Measurements from ENCODE around the gene WDR35. TPM values are rescaled to one million over a fixed set of nuclear protein-coding genes. Genes with fewer than 3 reads are reported as not detected.

Gene WDR35
- total RNA-seq, 2 experiments from 2014 or later, result 5.6 to 5.9 TPM

GRCh38 chr2:19901442-19902215, 88.3 kb downstream of the WDR35 start, which contains the start of gene TTC32:
TTC32 (minus strand) TSS chr2:19901983; CDS start chr2:19901854, 129 bp downstream.
- no peak for TF ChIP-seq CTCF (IDR thresholded peaks at IDR 0.05)

GRCh38 chr2:19900931-19901441, 88.9 kb downstream of the WDR35 start:
- H3K9me3 Mint-ChIP-seq, result peaks cover 4% of the 10 kb centered on the region
- intact Hi-C loops (cut with micrococcal nuclease), result loop anchor here (5.0 kb wide), 1 partner anchor 151 kb away; the partner anchor contains the start of gene LAPTM4A
- ATAC-seq (peak; percentile 1), DNase-seq (peak; percentile 32)
- peaks cover 15% of the 10 kb centered on the region for H3K36me3 Mint-ChIP-seq (ENCODE audit: low read depth)
- peak overlapping the region; percentile 97 for H3K27ac Mint-ChIP-seq
- no peaks in the 10 kb centered on the region for H3K27me3 Mint-ChIP-seq
- peak overlapping the region; percentile 81 for H3K4me3 Mint-ChIP-seq
- ChIA-PET CTCF (no interaction called here), POLR2A (interaction anchor here (0.7 to 1.3 kb wide), 8 partner anchors 15 to 1341 kb away, joined by 3 to 8 read pairs (median 4); partner anchors contain the start of gene RDH14)
- TF ChIP-seq CTCF (IDR thresholded peaks at IDR 0.05), result no peak
- peaks cover 45% of the 10 kb centered on the region for H3K4me1 Mint-ChIP-seq (ENCODE audit: low read depth)

More at GRCh38 chr2:19901442-19902215, 88.3 kb downstream of the WDR35 start, which contains the start of gene TTC32:
- Mint-ChIP-seq H3K27ac (peak within 1 kb of the TSS; percentile 97), H3K4me1 (ENCODE audit: low read depth) (peaks cover 44% of the 10 kb centered on the region), H3K36me3 (ENCODE audit: low read depth) (peaks cover 15% of the 10 kb centered on the region), H3K9me3 (peaks cover 4% of the 10 kb centered on the region), H3K4me3 (peak within 1 kb of the TSS; percentile 81), H3K27me3 (no peaks in the 10 kb centered on the region)
- CTCF ChIA-PET, result no interaction called here
- intact Hi-C loops (cut with micrococcal nuclease), result loop anchor here (5.0 kb wide), 1 partner anchor 151 kb away; the partner anchor contains the start of gene LAPTM4A
- POLR2A ChIA-PET, result interaction anchor here (0.7 to 1.3 kb wide), 5 partner anchors 15 to 1341 kb away, joined by 3 to 8 read pairs (median 4); partner anchors contain the start of gene RDH14
- peak; percentile 97 for DNase-seq
- ATAC-seq, result peak; percentile 88

DNA sequence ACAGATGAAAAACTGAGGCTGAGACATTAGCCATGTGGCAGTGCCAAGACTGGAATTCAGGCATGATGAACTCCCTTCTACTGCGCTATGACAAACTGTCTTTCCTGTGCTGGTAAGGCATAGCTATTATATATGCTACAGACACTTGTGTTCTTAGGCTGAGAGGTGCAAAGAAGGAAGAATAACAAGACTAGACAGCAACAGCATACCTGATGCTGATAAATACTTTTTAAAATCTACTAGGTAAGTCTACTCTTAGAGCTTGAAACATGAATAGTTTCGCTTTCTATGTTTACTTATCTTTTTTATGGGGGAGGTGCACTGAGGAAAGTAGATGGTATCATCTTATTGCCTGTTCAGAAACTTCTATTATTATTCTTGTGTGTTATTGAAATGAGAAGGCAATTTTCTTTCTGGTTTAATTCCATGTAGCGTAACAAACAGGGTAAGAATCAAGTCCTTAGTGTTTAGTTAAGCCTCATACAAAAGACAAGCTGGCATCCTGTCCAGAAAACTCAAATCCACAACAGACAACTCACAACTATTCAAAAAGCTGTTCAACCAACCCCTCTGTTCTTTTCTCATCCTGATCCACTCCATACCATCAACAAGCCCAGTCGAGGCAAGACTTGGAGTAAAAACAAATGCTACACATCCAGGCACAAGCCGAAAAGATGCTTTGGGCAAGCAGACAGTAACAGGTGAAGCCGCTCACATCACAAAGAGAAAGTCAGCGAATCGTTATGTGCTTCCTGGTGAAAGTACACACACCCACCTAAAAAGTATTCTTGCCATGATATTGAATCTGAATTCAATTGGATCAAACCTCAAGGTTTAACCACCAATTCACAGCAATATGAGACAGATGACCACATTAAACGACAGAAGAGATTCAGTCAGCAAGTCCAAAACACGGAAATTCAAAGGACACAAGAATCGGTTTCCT, 89.6 kb downstream of the WDR35 start:
- no peaks in the 10 kb centered on the region for H3K27me3 Mint-ChIP-seq
- peak overlapping the region; percentile 97 for H3K27ac Mint-ChIP-seq
- ATAC-seq, result peak; percentile 14
- DNase-seq, result peak; percentile 45
- peaks cover 52% of the 10 kb centered on the region for H3K4me1 Mint-ChIP-seq (ENCODE audit: low read depth)
- peaks cover 15% of the 10 kb centered on the region for H3K36me3 Mint-ChIP-seq (ENCODE audit: low read depth)
- H3K9me3 Mint-ChIP-seq, result peaks cover 4% of the 10 kb centered on the region
- CTCF ChIA-PET, result interaction anchor here (0.8 kb wide), 1 partner anchor 33 kb away, joined by 3 read pairs; no protein-coding TSS in a partner anchor
- TF ChIP-seq CTCF (IDR thresholded peaks at IDR 0.05), result no peak
- POLR2A ChIA-PET, result interaction anchor here (0.7 to 1.3 kb wide), 7 partner anchors 10 to 1341 kb away, joined by 3 to 8 read pairs (median 3); no protein-coding TSS in a partner anchor
- peak overlapping the region; percentile 81 for H3K4me3 Mint-ChIP-seq
- intact Hi-C loops (cut with micrococcal nuclease), result loop anchor here (5.0 kb wide), 1 partner anchor 152 kb away; the partner anchor contains the start of gene LAPTM4A

DNA sequence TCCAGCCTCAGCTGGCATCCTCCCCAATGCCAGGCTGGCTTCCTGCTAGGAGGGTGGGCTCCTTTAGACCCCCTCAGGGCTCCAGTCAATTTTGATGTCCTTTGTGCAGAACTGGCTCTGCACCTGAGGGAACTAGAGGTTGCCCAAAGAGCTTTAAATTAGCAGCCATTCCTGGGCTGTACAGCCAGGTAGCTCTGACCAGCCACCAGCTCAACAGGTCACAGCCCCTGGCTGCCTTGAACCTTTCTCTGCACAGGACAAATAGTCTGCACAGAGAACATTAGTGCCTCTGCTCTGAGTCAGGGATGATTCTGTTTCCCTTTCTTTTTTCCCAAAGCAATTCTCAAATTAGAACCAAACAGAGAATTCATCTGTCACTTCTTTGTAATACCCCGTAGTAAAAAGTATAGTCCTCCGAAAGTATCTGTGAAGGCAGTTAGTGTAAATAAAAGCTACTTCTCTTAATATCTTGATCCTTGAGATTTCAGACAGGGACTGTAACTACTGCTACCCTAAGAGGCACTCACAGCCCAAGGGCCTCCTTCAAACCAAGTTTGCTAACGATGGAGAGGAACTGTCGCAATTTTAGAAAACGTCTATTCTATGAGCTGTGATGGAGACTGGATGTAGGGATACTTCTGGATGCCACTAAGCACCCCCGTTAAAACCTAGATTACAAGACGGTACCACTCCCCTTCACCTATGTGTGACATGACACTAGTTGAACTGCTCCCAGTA, 91.1 kb downstream of the WDR35 start:
- H3K27me3 Mint-ChIP-seq, result no peaks in the 10 kb centered on the region
- ATAC-seq (no peak), DNase-seq (no peak)
- peaks cover 14% of the 10 kb centered on the region for H3K36me3 Mint-ChIP-seq (ENCODE audit: low read depth)
- H3K4me3 Mint-ChIP-seq, result peak overlapping the region; percentile 41
- no peaks in the 10 kb centered on the region for H3K9me3 Mint-ChIP-seq
- intact Hi-C loops (cut with micrococcal nuclease), result no loop called here
- H3K27ac Mint-ChIP-seq, result peak overlapping the region; percentile 52
- peaks cover 57% of the 10 kb centered on the region for H3K4me1 Mint-ChIP-seq (ENCODE audit: low read depth)
- CTCF ChIA-PET, result no interaction called here
- no peak for TF ChIP-seq CTCF (IDR thresholded peaks at IDR 0.05)
- POLR2A ChIA-PET, result interaction anchor here (0.6 to 1.0 kb wide), 2 partner anchors 9 to 1133 kb away, joined by 3 read pairs; no protein-coding TSS in a partner anchor

Data from activated CD8-positive, alpha-beta T cell treated with anti-CD3 and anti-CD28 coated beads for 36 hours (primary cell).